GM12878 (cell line): ENCODE measurements around the gene RBMS1.

Source experiments
- SMC3 ChIP-seq: IDR thresholded peaks from 2 replicates; pipeline ENCODE4 v1.6.1; 2011; ENCODE audit warnings: low read length, improper control_type of control experiment, borderline replicate concordance
- TCF12 ChIP-seq: IDR thresholded peaks from 2 replicates; pipeline ENCODE4 v1.6.1; 2011; ENCODE audit warnings: low read depth, mild to moderate bottlenecking, low read length
- TF ChIP-seq, protein P1 (sequence below), 3 experiments: IDR thresholded peaks in 2 of 3; conservative IDR thresholded peaks in 1 of 3; 2 replicates each; pipeline ENCODE4 v1.5.1; 2011; ENCODE audit warnings: low read depth in 3 of 3, low read length in 3 of 3, mild to moderate bottlenecking in 3 of 3, control low read depth in 2 of 3, moderate library complexity in 2 of 3, inconsistent platforms in 1 of 3, mixed read lengths in 1 of 3; ENCODE audit not compliant: control insufficient read depth in 2 of 3, insufficient read depth in 1 of 3; ENCODE audit errors: extremely low read depth in 1 of 3

DNA sequence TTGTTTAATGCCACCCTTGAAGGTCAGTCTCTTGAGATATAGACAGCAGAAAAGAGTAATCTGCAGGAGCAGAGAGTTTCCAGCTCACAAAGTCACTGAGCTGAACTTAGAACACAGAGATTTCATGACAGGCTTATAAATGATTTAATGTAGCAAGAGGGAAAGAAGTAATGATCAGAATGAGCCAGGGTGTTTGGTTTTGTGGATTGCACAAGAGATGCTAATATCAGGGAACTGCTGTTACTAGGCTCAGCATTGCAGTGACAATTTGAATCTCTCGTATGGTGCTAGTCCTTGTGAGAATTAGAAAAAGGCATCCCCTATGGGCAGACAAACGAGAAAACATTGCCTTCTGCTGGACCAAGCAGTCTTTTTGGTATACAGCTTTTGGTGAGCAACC is 231.9 kb downstream of the RBMS1 start:
- TF ChIP-seq TCF12 (no peak), SMC3 (no peak)
- TF ChIP-seq, protein P1, sequence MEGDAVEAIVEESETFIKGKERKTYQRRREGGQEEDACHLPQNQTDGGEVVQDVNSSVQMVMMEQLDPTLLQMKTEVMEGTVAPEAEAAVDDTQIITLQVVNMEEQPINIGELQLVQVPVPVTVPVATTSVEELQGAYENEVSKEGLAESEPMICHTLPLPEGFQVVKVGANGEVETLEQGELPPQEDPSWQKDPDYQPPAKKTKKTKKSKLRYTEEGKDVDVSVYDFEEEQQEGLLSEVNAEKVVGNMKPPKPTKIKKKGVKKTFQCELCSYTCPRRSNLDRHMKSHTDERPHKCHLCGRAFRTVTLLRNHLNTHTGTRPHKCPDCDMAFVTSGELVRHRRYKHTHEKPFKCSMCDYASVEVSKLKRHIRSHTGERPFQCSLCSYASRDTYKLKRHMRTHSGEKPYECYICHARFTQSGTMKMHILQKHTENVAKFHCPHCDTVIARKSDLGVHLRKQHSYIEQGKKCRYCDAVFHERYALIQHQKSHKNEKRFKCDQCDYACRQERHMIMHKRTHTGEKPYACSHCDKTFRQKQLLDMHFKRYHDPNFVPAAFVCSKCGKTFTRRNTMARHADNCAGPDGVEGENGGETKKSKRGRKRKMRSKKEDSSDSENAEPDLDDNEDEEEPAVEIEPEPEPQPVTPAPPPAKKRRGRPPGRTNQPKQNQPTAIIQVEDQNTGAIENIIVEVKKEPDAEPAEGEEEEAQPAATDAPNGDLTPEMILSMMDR (IDR thresholded peaks at IDR 0.05 in 2 of 3, conservative IDR thresholded peaks at IDR 0.05 in 1 of 3; ENCODE audit: control insufficient read depth in 2 of 3, extremely low read depth in 1 of 3, insufficient read depth in 1 of 3, low read depth in 3 of 3, low read length in 3 of 3): no peak
